Islet precursor cell (in vitro differentiated cells): ENCODE measurements around the gene ADAMTS12.

Experiments used
- DNase-seq: peaks from one replicate; pipeline ENCODE4 v3.0.0-alpha.2; 2018

The ADAMTS12 gene

DNA sequence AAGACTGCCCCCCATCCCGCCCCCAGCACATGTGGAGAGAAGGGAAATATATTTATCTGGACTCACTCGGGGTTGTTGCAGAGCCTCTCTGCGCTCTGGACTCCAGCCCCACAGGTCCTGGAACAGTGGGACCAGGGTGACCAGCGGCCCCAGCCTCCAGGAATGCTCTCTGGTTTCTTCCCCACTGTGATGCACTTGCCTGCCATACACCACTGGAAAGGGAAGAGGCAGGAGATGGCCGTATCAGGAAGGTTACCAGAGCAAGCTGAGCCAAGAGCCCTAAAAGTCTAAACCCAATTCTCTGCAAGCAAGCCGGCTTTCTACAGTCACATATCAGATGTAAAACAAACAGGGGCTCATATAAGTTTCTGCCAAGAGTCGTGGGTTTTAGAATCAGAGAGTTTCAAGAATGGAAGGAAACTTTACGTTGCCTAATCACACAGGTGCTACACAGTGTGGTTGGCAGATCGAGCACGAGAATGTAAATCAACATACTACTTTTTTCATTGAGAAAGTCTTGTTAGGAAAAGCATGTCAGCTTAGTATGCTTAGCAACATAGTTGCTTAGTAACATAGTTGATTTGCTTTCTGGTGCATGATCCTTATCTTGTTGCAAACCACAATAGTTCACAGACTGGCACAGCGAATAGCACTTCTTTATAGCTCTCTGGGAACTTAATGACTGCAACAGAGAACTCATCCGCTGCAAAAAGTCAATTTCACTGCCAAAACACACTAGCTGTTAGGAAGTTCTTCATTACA, 249.9 kb downstream of the ADAMTS12 start:
- DNase-seq: no peak

DNA sequence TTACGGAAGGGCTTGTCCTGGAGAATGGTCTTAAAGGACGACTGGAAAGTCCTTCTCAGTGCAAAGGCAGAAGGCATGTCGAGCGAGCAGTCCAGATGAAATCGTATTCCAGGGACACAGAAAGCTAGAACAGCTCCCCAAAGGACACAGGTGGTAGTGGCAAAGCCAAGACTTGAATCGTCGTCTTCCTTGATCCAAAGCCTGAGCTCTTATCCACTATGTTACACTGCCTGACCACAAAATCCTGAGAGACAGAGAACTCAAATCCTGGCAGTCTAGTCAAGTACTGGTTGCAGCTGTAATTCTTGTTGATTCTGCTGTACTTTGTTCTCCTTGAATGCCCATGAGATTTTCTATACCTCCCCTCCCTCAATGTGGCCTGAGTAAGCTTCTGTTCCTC, 252.3 kb downstream of the ADAMTS12 start:
- DNase-seq: no peak

DNA sequence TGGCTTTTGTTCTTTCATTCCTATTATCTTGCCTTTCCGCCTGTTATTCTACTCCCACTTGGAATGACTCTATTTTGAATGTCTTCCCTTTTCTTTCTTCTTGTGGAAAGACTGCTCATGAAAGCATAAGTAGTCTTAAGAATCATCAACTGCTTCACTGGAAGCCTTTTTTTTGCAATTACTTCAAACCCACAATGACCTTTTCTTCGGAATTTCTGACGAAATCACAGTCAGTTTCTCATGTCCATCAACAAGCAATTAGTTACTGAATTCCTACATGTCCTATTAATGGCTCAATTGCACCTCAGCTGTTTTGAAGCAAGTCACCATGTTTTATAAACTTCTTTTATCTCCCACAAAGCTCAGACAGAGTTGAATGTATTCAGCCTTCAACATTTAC, 254.8 kb downstream of the ADAMTS12 start:
- DNase-seq: no peak

DNA sequence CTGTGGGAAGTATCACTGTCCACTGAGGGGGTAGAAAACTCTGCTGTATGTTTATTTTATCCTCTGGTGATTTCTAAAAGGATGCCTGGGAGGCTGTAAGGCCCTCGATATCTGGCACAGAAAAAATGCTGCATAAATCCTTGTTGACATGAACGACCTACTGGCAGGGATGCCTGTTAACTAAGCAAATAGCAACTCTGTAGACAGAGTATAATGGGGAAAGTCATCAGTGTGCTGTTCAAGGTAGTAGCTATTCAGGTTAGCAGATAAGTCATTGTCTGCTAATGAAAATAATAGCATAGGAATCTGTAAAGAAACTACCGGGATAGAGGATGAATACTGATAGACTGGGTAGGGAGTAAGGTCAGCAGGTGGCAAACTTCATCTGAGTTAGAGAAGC, 256.2 kb downstream of the ADAMTS12 start:
- DNase-seq: no peak

DNA sequence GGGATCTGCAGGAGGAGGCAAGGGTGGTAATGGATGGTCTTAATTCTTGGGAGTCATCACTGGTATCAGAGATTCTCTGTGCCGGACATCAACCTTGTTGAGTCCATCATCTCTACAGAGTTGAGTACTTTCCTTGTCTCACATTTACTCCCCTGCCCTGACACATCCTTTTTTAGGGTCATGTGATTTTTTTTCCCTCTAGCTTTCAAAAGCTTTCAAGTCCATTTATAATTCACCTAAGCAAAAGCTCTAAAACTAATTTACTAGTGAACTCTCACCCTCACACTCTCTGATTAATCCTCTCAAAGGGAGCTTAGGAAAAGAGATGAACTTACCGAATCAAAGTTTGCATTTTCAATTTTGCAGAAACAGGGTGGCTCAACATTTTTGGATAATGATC, 258.1 kb downstream of the ADAMTS12 start:
- DNase-seq: no peak

DNA sequence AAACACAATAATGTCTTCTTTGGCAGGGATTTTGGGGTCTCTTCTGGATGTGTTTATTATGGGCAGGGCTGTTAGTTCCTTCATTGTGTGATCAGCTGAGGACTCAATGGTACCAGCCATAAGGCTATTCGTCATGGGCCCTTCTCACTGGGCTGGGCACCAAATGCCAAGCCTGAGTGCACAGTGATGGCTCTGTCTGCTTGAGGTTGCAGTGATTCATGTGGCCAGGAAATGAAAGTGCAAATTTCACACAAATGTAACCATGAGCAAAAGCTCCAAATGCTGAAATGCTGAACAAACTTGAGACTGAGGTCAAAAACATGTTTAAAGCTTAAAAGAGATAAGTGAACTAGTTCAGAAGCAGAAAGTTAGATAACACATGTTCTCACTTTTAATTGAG, 260.0 kb downstream of the ADAMTS12 start:
- DNase-seq: no peak

DNA sequence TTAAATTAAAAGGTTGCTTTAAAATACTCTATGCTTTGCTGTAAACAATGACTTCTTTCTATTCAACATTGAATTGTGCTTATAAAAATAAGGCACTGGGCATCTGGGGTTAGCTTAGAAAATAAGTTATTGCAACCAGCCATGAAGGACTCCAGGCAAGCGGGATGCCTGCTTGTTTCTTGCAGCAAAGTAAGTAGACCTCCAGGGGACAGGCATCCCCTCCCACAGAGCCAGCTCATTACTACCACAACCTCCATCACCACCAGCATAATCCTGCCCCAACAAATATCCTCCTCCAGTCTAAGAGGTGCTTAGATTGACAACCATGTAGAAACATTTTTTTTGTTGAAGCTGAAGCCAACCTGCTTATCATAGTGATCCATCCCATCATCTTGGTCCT, 260.7 kb downstream of the ADAMTS12 start:
- DNase-seq: no peak

DNA sequence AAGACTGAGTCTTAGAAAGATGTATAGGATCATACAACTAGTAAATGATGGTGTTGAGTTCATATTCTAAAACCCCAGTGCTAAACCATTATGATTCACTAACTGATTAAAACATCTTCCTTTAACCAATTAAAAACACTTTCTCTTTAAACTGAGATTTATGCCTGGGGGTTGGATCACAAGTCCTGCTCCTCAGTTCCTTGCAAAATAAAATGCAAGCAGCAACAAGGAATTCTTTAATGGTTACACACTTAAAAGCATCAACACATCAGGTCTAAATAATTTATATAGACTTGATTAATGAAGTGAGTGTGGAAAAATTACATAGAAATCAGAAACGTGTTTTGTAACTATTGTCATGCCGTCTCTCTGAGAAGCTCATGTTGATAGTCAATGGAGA, 261.8 kb downstream of the ADAMTS12 start:
- DNase-seq: no peak

DNA sequence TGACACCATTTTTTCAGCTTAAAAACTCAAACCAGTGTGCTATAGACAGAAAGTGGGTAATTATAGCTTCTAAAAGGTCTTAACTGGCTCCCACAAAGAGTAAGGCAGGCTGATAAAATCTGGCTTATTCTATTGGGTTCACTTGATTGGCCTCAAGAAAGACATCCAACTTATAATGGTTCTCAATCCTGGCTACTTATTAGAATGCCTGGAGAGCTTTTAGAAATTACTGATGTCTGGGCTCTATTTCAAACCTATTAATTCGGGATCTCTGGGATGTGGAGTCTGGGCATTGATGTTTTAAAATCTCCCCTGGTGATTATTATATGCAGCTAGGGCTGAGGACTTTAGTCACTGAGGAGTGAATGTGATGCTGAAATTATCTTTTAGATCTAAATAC, 263.0 kb downstream of the ADAMTS12 start:
- no peak for DNase-seq

DNA sequence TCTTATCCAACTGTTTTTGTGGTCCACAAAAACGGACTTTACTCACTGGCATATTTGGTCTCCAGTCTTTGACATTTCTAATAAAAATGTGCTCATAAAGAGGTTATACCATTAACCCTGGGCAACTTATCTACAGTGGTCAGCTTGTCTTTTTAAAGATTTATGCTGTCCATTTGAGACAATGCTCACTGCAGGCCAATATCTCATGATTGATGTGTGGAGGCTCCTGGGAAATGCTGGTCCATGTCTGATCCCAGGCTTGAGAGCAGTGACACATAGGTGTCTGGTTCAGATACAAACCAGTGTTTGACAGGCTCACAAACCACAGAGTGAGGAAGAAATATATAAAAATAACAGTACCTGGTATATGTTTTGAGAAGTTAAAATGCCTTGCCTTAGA, 270.3 kb downstream of the ADAMTS12 start:
- DNase-seq: no peak

DNA sequence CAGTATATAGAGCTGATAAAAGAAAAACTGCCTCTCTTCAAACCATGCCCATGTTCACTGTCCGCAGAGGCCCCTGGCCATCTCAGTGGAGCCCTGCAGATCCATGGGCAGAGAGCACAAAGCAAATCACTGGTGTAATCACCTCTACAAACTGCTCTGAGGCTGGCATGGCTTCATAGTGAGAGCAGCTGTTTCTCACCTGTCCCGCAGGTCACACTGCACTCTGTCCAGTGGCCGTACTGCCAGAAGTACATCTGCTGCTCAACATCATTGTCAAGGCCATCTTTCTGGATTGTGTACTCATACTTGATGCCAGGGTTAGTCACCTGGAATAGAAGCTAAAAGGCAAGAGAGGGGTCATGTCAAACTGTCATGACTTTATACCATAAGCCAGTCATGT, 277.8 kb downstream of the ADAMTS12 start:
- no peak for DNase-seq

DNA sequence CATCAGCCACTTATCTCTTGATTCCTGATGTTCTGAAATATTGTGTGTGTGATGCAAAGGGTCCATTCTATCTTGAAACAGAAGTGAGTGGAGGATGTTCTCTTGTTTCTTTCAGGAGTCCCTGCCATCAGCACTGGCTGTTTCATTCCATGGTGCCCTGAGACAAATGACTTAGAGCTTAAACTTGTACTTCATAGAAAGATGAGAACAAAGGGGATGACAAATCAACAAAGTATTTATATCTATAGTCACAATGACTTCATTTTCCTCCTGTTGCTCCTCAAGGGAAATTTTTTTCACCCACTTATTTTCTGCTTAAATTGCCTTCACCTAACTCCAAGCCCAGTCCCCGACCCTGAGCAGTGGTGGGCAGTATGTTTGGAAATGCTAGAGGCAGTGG, 279.4 kb downstream of the ADAMTS12 start:
- DNase-seq: no peak

DNA sequence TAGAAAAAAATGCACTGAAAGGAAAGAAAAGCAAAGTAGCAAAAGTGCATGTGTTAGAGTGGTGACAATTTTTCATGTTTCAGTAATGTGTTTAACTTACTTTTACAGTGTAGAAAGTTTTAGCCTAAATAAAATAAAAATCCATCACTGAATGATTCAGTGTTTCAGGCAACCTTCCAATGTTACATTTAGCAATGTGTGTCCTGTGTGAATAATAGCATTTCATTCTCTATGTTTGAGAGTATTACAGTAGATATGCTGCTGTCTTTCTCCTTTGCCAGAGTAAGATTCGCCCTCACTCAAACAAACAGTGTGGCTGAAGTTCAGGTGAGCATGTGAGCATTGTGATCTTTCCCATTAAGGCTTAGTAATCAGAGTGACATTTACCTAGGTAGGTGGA, 279.9 kb downstream of the ADAMTS12 start:
- DNase-seq: no peak

DNA sequence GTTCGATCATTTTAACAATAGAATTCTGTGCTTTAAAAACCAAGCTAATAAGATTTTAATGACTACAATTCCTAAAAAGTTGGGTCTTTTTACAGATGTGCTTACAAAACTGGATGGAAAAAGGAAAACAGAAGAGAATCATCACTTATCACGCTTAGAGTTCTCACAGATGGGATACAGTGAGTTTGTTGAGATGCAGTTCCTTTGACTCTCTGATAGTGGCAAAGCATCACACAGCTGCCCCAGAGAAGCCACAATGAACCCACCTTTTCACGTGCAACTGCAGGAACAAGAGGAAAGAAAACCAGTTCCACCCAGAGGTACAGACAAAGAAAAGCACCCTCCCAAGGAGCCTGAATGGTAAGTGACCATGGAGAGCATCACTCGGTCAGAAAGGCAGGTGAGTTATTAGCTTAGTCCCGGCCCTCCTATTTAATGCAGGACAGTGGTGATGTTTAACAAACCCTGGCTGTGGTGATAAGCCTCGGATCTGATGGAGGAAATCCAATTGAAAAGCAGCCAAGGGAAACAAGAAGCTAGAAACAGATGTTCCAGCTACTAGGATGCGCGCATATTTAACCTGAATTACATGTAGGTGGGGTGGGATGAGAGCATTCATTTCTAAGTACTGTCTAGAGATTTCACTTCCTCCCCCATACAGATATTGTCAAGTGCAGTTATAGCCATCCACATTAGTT, 283.3 kb downstream of the ADAMTS12 start:
- DNase-seq: no peak

DNA sequence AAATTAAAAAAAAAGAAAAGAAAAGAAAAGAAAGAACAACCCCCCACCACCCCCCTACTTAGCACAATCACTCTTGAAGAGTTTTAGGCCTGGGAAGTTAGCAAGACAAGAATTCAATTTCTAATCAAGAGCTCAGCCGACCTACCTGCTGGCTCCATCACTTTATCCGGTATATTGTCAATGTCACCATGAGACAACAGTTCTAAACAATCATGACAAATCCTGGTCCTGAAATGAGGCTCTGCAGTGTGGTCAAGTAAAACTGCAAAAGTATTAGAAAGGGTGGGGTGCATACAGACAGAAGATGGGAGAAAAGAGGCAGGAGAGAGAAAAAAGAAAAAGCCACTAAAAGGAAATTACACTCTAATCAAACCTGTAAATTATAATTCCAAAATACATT, 287.3 kb downstream of the ADAMTS12 start:
- DNase-seq: no peak

DNA sequence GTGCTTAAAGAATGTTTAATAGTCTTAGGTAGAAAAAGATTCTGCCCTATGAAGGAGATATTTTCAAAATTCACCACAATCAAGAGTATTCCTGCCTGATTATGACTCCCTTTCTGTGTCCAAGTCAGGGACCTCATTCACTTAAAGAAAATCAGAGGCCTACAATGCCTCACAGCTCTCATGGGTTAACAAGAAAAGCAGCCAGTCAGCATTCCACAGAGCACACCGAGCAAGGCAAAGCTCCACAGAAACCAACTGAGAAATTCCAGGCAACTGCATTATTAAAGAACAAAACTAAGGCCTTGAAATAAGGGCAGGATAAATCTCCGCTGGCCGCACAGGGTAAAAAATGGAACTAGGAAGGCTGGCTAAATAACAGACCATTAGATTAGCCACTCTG, 289.9 kb downstream of the ADAMTS12 start:
- DNase-seq: peak; percentile 68

DNA sequence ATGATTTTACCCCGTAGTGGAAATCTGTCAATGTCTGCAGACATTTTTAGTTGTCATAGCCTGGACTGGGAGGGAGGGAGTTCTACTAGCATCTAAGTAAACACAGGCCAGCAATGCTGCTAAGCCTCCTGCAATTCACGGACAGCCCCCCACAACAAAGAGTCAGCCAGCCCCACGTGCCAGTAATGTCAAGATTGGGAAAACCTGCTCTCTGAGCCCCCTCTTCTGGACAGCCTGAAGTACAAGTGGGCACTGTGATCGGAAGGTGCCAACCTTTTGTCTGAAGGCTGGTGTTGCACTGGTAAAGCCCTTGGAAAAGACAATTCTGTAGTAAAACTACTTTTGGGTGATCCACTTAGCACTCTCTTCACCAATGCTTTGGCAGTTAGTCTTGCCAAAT, 296.5 kb downstream of the ADAMTS12 start:
- no peak for DNase-seq

DNA sequence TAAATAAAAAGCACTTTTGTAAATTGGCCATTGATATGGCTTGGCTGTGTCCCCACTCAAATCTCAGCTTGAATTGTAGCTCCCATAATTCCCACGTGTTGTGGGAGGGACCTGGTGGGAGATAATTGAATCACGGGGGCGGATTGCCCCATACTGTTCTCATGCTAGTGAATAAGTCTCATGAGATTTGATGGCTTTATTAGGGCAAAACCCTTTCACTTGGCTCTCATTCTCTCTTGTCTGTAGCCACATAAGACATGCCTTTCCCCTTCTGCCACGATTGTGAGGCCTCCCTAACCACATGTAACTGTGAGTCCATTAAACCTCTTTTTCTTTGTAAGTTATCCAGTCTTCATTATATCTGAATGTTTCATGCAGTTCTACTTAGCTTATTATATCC, 297.8 kb downstream of the ADAMTS12 start:
- no peak for DNase-seq

DNA sequence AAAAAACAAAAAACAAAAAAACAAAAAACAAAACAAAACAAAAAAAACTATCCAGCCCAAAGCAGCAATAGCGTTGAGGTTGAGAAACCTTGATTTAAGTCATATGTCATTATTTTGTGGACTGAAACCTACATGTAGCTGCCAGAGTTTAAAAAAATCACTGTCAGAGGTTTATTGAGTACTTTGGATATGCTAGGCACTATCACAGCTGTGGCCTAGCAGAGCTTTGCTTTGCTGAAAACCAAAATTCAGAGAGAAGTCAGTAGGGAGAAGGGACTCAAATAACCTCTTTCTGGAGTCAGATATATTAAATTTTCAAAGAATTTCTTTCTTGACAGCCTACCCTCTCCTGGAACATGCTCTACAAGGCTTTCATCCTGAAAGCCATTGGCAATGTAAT, 299.5 kb downstream of the ADAMTS12 start:
- no peak for DNase-seq

DNA sequence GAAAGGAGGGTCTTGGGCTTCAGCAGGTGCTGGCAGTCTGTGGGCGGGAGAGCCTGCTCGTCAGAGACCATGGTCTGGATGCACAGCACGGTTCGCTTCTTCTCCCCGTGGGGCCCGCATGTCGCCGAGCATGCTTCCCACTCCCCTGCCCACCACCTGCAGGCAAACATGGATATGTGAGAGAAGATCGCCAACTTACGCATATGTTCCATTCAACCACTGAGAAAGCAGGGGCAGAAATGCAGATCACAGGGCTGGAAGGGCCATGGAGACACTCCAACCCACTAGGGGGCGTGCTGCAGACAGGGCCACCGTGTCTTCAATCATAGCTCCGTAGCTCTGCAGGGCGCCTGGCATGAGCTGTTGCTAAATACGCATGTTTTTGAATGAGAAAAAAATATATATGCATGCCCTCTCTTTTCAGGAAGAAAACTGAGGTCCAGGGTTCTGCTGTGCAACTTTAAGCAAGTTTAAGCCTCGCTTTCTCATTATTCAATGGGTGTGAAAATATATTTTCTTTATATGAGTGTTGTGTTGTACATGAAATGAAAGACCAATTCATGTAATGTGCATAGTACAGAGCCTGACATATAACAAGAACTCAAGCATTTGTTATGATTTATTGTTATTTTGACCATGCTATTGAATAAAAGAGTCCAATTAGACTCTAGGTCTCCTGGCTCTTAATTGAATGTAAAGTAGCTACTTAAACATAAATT, 303.0 kb downstream of the ADAMTS12 start:
- DNase-seq: peak; percentile 77

DNA sequence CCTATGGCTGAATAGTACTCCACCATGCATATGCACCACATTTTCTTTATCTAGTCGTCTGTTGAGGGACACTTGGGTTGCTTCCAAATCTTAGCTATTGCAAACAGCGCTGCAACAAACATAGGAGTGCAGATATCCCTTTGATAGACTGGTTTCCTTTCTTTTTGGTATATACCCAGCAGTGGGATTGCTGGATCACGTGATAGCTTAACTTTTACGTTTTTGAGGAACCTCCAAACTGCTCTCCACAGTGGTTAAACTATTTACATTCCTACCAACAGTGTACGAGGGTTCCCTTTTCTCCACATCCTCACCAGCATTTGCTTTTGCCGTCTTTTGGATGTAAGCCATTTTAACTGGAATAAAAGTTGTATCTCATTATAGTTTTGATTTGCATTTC, 308.5 kb downstream of the ADAMTS12 start:
- no peak for DNase-seq

DNA sequence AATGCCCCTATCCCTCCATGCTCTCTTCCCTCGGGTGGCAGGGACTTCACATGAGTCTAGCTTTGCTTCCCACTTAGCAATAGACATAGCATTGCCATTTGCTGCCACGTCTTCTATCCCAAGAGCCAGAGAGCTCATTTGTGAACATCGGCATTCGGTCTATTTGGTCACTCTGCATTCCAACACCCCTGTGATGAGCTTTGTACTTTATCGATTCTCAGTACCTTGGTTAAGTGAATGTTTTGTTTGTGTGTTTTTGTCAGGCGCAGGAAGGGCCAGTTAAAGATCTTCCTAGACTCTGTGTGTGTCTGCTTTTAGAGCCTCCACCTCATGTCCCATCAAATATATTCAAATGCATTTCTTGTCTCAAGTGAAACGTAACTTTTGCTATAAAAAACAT, 309.4 kb downstream of the ADAMTS12 start:
- DNase-seq: no peak

DNA sequence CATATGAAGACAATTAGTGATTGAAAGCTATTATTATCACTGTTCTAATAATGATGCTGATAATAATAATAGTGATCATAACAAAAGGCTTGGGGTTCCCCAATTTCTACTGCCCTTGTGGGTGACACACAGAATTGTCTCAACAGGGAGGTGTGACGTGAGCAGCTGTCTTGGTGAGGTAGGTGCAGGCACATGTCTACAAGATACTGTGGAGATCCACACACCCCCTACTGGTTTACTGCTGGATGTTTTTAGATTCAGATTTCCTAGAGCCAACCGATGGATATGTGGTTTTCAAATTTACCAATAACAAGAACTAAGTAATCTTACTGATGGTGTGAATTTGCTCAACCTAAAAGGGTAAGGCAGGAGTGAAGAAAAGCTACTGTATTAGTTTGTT, 312.0 kb downstream of the ADAMTS12 start:
- DNase-seq: no peak

DNA sequence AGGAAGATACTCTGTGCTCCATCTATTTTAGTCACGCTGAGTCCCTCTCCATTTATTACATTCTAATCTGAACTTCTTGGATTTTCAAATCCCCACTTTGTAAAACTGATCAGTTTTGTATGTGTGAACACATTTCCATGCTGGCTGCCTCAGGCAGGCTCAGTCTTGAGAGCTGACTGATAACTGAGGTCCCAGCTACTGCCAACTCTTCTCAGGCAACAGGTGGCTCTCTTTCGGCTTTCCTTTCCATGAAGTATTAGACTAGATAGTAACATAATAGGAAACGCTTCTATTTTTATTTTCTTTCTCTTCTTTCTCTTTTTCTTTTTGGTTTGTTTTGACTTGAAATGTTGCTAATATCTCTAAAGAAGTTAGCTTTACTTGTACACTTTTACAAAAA, 312.6 kb downstream of the ADAMTS12 start:
- no peak for DNase-seq
